Activated CD4-positive, alpha-beta T cell treated with anti-CD3 and anti-CD28 coated beads, Interleukin-2, amount 50 U/mL, for 4 hours (primary cell): ENCODE data around the gene PCED1B.
"Not testable (repeated sequence)": the region's sequence is repeated elsewhere in the genome, so short reads cannot be mapped to it uniquely, and the experiment has no call there.

Source experiments
- DNase-seq, 2 experiments: peaks; one replicate each; pipeline ENCODE4 v3.0.0-alpha.2; 2020

The PCED1B gene

GRCh38 chr12:47126246-47126645 lies 46.8 kb downstream of the PCED1B start:
- no peak for DNase-seq

GRCh38 chr12:47131011-47131410 lies 51.6 kb downstream of the PCED1B start:
- DNase-seq, result no peak

- no peak for DNase-seq
Observed at GRCh38 chr12:47134005-47134404, 54.6 kb downstream of the PCED1B start.

- no peak for DNase-seq
Observed at GRCh38 chr12:47135578-47135977, 56.2 kb downstream of the PCED1B start.

- no peak for DNase-seq
Observed at GRCh38 chr12:47139000-47139681, 59.7 kb downstream of the PCED1B start.

- no peak for DNase-seq
Observed at GRCh38 chr12:47141459-47141858, 62.0 kb downstream of the PCED1B start.

GRCh38 chr12:47144769-47145168 lies 65.3 kb downstream of the PCED1B start:
- no peak for DNase-seq

- DNase-seq, result no peak
Observed at GRCh38 chr12:47145188-47145587, 65.8 kb downstream of the PCED1B start.

- no peak for DNase-seq
Observed at GRCh38 chr12:47147739-47148138, 68.3 kb downstream of the PCED1B start.

- no peak for DNase-seq
Observed at GRCh38 chr12:47149146-47149545, 69.7 kb downstream of the PCED1B start.

GRCh38 chr12:47152095-47152494 lies 72.7 kb downstream of the PCED1B start:
- DNase-seq, result no peak

GRCh38 chr12:47155457-47156166 lies 76.2 kb downstream of the PCED1B start:
- DNase-seq, result no peak

GRCh38 chr12:47156167-47156736 lies 76.8 kb downstream of the PCED1B start:
- DNase-seq, result no peak

- DNase-seq, result no peak
Observed at GRCh38 chr12:47158792-47159191, 79.4 kb downstream of the PCED1B start.

GRCh38 chr12:47159348-47159747 lies 79.9 kb downstream of the PCED1B start:
- DNase-seq, result no peak

- no peak for DNase-seq
Observed at GRCh38 chr12:47160316-47161244, 81.2 kb downstream of the PCED1B start.

- no peak for DNase-seq
Observed at GRCh38 chr12:47164116-47164515, 84.7 kb downstream of the PCED1B start.

- no peak for DNase-seq
Observed at GRCh38 chr12:47164724-47165439, 85.5 kb downstream of the PCED1B start.

GRCh38 chr12:47165934-47166333 lies 86.5 kb downstream of the PCED1B start:
- no peak for DNase-seq

GRCh38 chr12:47166365-47166764 lies 86.9 kb downstream of the PCED1B start:
- no peak for DNase-seq

GRCh38 chr12:47170281-47170680 lies 90.9 kb downstream of the PCED1B start:
- not testable (repeated sequence) for DNase-seq

GRCh38 chr12:47178014-47178413 lies 98.6 kb downstream of the PCED1B start:
- no peak for DNase-seq
